GM12801 (cell line): ENCODE results near the gene HNRNPA2B1.

ENCODE experiments used
- TF ChIP-seq, protein P1 (sequence below): IDR thresholded peaks from one replicate; pipeline ENCODE4 v1.5.1; 2011; ENCODE audit warnings: control low read depth; ENCODE audit not compliant: insufficient read length; ENCODE audit errors: extremely low read depth

Gene HNRNPA2B1

GRCh38 chr7:26151096-26151495 is 49.5 kb downstream of the HNRNPA2B1 start:
- TF ChIP-seq, protein P1, sequence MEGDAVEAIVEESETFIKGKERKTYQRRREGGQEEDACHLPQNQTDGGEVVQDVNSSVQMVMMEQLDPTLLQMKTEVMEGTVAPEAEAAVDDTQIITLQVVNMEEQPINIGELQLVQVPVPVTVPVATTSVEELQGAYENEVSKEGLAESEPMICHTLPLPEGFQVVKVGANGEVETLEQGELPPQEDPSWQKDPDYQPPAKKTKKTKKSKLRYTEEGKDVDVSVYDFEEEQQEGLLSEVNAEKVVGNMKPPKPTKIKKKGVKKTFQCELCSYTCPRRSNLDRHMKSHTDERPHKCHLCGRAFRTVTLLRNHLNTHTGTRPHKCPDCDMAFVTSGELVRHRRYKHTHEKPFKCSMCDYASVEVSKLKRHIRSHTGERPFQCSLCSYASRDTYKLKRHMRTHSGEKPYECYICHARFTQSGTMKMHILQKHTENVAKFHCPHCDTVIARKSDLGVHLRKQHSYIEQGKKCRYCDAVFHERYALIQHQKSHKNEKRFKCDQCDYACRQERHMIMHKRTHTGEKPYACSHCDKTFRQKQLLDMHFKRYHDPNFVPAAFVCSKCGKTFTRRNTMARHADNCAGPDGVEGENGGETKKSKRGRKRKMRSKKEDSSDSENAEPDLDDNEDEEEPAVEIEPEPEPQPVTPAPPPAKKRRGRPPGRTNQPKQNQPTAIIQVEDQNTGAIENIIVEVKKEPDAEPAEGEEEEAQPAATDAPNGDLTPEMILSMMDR: no peak

DNA sequence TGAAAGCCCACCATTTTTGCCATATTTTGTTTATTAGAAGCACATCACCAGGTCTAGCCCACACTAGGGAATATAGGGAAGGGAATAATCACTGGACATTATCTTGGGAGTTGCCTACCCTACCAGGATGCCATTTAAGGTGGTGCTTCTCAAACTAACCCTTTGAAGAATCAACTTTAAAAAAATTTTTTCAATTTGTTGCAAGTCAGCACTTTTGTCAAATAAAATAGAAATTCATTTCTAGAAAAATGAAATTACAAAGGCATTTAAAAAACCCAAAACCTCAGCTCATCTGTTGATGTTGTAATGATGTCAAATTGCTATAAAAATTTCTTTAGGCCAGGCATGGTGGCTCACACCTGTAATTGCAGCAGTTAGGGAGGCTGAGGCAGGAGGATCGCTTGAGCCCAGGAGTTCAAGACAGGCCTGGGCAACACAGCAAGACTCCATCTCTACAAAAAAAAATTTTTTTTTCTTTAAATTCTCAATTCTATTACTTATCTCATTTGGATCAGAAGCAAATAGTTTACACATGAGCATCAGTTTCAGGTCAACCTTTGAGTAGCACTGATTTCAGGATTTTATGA is 51.1 kb downstream of the HNRNPA2B1 start:
- TF ChIP-seq, protein P1: no peak

DNA sequence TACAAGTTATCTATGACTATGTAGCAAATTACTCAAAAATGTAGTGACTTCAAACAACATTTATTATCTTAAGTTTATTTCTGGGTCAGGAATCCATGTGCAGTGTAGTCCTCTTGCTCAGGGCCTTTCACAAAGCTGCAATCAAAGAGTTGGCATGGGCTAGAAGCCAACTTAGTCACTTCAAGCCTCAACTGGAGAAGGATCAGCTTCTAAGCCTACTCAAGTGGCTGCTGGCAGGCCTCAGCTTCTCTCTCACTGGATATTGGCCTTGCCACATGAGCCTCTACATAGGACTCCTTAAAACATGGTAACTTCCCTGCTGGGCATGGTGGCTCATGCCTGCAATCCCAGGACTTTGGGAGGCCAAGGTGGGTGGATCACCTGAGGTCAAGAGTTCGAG is 53.5 kb downstream of the HNRNPA2B1 start:
- TF ChIP-seq, protein P1: no peak

GRCh38 chr7:26145238-26145637 is 55.3 kb downstream of the HNRNPA2B1 start:
- TF ChIP-seq, protein P1: no peak

DNA sequence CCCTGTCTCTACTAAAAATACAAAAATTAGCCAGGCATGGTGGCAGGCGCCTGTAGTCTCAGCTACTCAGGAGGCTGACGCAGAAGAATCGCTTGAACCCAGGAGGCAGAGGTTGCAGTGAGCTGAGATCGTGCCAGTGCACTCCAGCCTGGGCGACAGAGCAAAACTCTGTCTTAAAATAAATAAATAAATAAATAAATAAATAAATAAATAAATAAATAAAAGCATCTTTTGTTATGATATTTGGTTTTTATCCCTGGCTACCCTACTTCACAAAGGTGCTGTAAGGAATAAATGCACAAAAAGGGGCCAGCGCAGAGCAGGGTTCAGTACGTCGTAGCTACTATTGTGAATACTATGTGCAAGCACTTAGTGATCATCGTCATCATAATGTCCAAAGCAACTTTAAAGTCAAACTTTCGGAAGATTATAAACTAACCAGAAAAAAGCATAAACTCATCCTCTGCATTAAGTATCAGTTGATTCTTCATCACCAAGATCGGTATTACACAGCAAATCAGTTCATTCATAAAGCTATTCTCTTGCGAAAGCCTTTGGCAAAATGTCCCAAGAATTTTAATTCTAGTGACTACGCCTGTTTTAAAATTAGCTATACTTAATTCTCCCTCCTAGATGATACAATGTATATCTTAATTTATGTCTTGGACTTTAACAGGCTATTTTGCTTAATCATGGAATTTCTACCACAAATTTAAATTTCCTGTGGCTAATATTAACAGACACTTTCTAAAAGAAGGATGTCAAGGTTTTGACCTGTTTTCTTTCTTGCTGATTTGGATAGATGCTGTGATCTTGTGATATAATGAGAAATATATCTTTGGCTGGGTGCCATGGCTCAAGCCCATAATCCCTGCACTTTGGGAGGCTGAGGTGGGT is 56.1 kb downstream of the HNRNPA2B1 start:
- TF ChIP-seq, protein P1: no peak

- TF ChIP-seq, protein P1: no peak
Observed at GRCh38 chr7:26143298-26144048, 57.1 kb downstream of the HNRNPA2B1 start.

GRCh38 chr7:26141077-26141476 is 59.5 kb downstream of the HNRNPA2B1 start:
- TF ChIP-seq, protein P1: no peak
